ENCODE results near the gene CD200R1L. TPM values are rescaled to one million over a fixed set of nuclear protein-coding genes. Genes with fewer than 3 reads are reported as not detected.

Gene CD200R1L
- total and polyA plus RNA-seq, 2 experiments from 2014 or later, result not detected

DNA sequence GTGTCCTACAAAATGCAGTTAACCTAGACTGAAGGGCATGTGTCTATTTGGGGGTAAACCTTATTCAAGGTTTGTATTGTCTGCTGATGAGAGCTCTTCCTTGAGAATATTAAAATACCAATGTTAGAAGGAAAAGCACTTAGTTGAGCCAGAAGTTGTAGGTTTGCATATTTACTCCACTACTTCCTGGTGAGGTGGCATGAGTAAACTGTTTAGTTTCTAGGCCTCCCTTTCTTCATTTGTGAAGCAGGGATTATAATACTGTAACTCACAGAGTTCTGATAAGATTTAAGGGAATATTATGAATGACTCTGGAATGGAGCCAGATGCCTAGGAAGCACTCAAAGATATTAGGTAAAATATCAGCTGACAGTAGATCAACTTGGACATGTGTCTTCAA is 46.7 kb downstream of the CD200R1L start:
- Histone ChIP-seq H3K4me2 (no peak overlapping the region), H3K4me1 (ENCODE audit: insufficient read depth) (peaks cover 8% of the 10 kb centered on the region), H3K4me3 (no peak overlapping the region), H3K27ac (peak overlapping the region; percentile 42), H3K27me3 (no peaks in the 10 kb centered on the region), H3K9me2 (replicated peaks; ENCODE audit: insufficient read depth) (no peaks in the 10 kb centered on the region), H4K20me1 (ENCODE audit: insufficient read depth, poor library complexity, severe bottlenecking) (no peaks in the 10 kb centered on the region), H3K9me3 (ENCODE audit: low read depth) (no peaks in the 10 kb centered on the region), H3K36me3 (replicated peaks; ENCODE audit: insufficient read depth, low read depth) (no peaks in the 10 kb centered on the region), H3K79me2 (no peaks in the 10 kb centered on the region), H2AFZ (no peak overlapping the region)
- DNase-seq (ENCODE audit: low spot score), result no peak
- TF ChIP-seq EZH2 (IDR thresholded peaks at IDR 0.05; ENCODE audit: borderline replicate concordance) (no peak), EZH2phosphoT487 (IDR thresholded peaks at IDR 0.05; ENCODE audit: low read depth, severe bottlenecking, unreplicated experiment) (no peak)
- TF ChIP-seq, protein P1, sequence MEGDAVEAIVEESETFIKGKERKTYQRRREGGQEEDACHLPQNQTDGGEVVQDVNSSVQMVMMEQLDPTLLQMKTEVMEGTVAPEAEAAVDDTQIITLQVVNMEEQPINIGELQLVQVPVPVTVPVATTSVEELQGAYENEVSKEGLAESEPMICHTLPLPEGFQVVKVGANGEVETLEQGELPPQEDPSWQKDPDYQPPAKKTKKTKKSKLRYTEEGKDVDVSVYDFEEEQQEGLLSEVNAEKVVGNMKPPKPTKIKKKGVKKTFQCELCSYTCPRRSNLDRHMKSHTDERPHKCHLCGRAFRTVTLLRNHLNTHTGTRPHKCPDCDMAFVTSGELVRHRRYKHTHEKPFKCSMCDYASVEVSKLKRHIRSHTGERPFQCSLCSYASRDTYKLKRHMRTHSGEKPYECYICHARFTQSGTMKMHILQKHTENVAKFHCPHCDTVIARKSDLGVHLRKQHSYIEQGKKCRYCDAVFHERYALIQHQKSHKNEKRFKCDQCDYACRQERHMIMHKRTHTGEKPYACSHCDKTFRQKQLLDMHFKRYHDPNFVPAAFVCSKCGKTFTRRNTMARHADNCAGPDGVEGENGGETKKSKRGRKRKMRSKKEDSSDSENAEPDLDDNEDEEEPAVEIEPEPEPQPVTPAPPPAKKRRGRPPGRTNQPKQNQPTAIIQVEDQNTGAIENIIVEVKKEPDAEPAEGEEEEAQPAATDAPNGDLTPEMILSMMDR (IDR thresholded peaks at IDR 0.05; ENCODE audit: poor library complexity), result no peak

DNA sequence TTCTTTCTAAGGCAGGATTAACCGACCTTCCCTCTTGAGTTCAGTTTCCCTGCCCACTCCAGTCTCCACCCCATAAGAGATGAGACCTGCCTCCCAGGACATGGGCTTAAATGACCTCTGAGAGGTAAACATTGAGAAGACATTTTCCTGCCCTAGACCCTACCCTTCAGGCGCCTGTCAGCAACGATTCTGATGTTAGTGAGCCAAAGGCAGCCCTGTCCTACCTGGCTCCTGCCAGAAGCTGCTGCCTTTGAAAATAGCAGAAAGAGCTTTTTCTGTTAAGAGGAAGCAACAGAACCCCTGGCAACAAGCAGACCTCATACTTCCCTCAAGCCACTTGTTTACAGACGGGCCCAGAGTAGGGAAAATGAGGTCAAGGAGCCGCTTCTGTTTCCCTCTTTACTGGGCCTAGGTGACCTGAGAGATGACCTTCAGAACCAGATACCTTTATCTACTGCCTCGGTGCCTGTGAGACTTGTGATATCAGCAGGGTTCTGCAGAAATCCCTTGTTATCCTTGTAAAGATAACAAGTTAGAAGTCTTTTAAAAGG is 52.0 kb downstream of the CD200R1L start:
- Histone ChIP-seq H3K4me3 (no peak overlapping the region), H3K9me3 (ENCODE audit: low read depth) (no peaks in the 10 kb centered on the region), H3K36me3 (replicated peaks; ENCODE audit: insufficient read depth, low read depth) (no peaks in the 10 kb centered on the region), H4K20me1 (ENCODE audit: insufficient read depth, poor library complexity, severe bottlenecking) (no peaks in the 10 kb centered on the region), H3K27ac (peak overlapping the region; percentile 29), H2AFZ (peak overlapping the region; percentile 15), H3K27me3 (no peaks in the 10 kb centered on the region), H3K4me1 (ENCODE audit: insufficient read depth) (peaks cover 17% of the 10 kb centered on the region), H3K9me2 (replicated peaks; ENCODE audit: insufficient read depth) (no peaks in the 10 kb centered on the region), H3K79me2 (no peaks in the 10 kb centered on the region), H3K4me2 (peak overlapping the region; percentile 27)
- 17% methylated on average over 6 of the region's 6 CpGs for WGBS (ENCODE audit: low lambda C conversion rate, missing lambda C conversion rate)
- TF ChIP-seq EZH2phosphoT487 (IDR thresholded peaks at IDR 0.05; ENCODE audit: low read depth, severe bottlenecking, unreplicated experiment), result no peak
- TF ChIP-seq, protein P1 (IDR thresholded peaks at IDR 0.05; ENCODE audit: poor library complexity), result no peak
- peak; percentile 26 for DNase-seq (ENCODE audit: low spot score)

DNA sequence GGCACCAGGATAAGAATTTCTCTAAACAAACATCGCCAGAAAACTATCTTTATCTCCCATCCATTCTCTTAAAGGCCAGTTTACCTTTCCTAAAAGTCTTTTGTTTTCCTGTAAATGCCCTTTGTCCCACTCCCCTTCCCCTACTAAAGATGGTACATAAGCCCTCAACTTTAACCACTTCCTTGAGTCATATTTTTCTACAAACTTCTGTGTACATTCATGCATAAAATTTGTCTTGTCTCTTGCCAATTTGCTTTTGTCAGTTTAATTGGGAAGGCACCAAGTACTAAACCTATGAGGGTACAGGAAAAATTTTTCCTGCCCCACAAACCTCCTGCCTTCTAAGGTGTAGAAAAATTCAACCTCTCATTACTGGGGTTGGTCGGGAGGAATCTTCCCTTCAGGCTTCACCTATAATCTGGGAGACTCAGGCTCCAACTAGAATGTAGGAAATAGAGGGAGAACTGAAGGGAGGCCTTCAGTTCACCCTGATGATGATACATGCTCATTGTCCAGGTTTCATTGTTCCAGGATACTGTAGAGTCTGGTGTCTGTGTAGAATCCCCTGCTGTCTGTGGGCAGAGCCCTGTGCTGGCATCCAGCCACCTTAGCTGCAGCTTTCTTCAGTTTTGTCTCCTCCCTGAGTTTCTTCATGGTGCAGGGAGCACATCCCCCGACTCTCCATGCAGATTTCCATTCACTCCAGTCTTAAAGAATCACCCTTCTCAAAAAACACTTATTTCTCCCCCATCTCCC is 53.2 kb downstream of the CD200R1L start:
- DNase-seq (ENCODE audit: low spot score), result no peak
- no peak overlapping the region for H2AFZ ChIP-seq
- no peak overlapping the region for H3K4me3 ChIP-seq
- no peaks in the 10 kb centered on the region for H3K36me3 ChIP-seq (replicated peaks; ENCODE audit: insufficient read depth, low read depth)
- H3K4me1 ChIP-seq (ENCODE audit: insufficient read depth), result peaks cover 14% of the 10 kb centered on the region
- no peaks in the 10 kb centered on the region for H4K20me1 ChIP-seq (ENCODE audit: insufficient read depth, poor library complexity, severe bottlenecking)
- H3K27ac ChIP-seq, result no peak overlapping the region
- H3K9me2 ChIP-seq (replicated peaks; ENCODE audit: insufficient read depth), result no peaks in the 10 kb centered on the region
- no peaks in the 10 kb centered on the region for H3K27me3 ChIP-seq
- H3K79me2 ChIP-seq, result no peaks in the 10 kb centered on the region
- no peaks in the 10 kb centered on the region for H3K9me3 ChIP-seq (ENCODE audit: low read depth)
- no peak overlapping the region for H3K4me2 ChIP-seq
- TF ChIP-seq, protein P1 (IDR thresholded peaks at IDR 0.05; ENCODE audit: poor library complexity), result no peak
- TF ChIP-seq EZH2phosphoT487 (IDR thresholded peaks at IDR 0.05; ENCODE audit: low read depth, severe bottlenecking, unreplicated experiment), result no peak
- no peak for TF ChIP-seq EZH2 (IDR thresholded peaks at IDR 0.05; ENCODE audit: borderline replicate concordance)
- 56% methylated on average over 3 of the region's 3 CpGs for WGBS (ENCODE audit: low lambda C conversion rate, missing lambda C conversion rate)
